ENCODE results near the gene MEGF8. TPM values are rescaled to one million over a fixed set of nuclear protein-coding genes. Genes with fewer than 3 reads are reported as not detected.

MEGF8 gene
- total RNA-seq, 1 donor from 2014 or later, result 75.7 TPM

DNA sequence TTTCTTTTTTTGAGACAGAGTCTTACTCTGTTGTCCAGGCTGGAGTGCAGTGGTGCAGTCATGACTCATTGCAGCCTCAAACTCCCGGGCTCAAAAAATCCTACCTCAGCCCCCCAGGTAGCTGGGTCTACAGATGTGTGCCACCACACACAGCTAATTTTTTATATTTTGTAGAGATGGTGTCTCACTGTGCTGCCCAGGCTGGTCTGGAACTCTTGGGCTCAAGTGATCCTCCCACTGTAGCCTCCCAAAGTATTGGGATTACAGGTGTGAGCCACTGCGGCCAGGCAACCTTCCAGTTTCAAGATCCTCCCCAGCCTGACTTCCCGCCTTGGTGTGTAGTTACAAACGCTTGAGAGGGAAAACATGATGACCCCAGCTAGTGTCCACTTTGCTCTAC is 42.5 kb downstream of the MEGF8 start:
- TF ChIP-seq, protein P1, sequence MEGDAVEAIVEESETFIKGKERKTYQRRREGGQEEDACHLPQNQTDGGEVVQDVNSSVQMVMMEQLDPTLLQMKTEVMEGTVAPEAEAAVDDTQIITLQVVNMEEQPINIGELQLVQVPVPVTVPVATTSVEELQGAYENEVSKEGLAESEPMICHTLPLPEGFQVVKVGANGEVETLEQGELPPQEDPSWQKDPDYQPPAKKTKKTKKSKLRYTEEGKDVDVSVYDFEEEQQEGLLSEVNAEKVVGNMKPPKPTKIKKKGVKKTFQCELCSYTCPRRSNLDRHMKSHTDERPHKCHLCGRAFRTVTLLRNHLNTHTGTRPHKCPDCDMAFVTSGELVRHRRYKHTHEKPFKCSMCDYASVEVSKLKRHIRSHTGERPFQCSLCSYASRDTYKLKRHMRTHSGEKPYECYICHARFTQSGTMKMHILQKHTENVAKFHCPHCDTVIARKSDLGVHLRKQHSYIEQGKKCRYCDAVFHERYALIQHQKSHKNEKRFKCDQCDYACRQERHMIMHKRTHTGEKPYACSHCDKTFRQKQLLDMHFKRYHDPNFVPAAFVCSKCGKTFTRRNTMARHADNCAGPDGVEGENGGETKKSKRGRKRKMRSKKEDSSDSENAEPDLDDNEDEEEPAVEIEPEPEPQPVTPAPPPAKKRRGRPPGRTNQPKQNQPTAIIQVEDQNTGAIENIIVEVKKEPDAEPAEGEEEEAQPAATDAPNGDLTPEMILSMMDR (IDR thresholded peaks at IDR 0.05), result no peak
- no peak for DNase-seq (ENCODE audit: extremely low spot score, unreplicated experiment)
- Mint-ChIP-seq H3K4me1 (ENCODE audit: unreplicated experiment) (peaks cover 16% of the 10 kb centered on the region), H3K36me3 (ENCODE audit: unreplicated experiment) (peaks cover 29% of the 10 kb centered on the region), H3K4me3 (ENCODE audit: unreplicated experiment) (no peak overlapping the region), H3K27ac (ENCODE audit: unreplicated experiment) (no peak overlapping the region), H3K27me3 (ENCODE audit: unreplicated experiment) (no peaks in the 10 kb centered on the region), H3K9me3 (ENCODE audit: unreplicated experiment) (no peaks in the 10 kb centered on the region)

DNA sequence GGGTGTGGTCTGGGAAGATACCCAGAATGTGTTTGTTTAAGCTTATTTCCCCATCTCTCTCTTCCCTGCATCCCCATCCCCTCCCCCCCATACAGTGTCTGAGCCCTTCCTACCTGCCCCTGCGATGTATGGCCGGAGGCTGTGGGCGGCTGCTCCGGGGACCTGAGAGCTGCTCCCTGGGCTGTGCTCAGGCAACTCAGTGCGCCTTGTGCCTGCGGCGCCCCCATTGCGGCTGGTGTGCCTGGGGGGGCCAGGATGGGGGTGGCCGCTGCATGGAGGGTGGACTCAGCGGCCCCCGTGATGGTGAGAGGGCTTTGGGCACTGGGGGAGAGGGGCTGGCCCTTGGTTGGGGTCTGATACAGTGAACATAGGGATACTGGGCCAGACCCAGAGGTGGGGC is 42.9 kb downstream of the MEGF8 start:
- Mint-ChIP-seq H3K4me1 (ENCODE audit: unreplicated experiment) (peaks cover 16% of the 10 kb centered on the region), H3K36me3 (ENCODE audit: unreplicated experiment) (peaks cover 25% of the 10 kb centered on the region), H3K4me3 (ENCODE audit: unreplicated experiment) (no peak overlapping the region), H3K27me3 (ENCODE audit: unreplicated experiment) (no peaks in the 10 kb centered on the region), H3K27ac (ENCODE audit: unreplicated experiment) (no peak overlapping the region), H3K9me3 (ENCODE audit: unreplicated experiment) (no peaks in the 10 kb centered on the region)
- TF ChIP-seq, protein P1 (IDR thresholded peaks at IDR 0.05), result no peak
- no peak for DNase-seq (ENCODE audit: extremely low spot score, unreplicated experiment)

DNA sequence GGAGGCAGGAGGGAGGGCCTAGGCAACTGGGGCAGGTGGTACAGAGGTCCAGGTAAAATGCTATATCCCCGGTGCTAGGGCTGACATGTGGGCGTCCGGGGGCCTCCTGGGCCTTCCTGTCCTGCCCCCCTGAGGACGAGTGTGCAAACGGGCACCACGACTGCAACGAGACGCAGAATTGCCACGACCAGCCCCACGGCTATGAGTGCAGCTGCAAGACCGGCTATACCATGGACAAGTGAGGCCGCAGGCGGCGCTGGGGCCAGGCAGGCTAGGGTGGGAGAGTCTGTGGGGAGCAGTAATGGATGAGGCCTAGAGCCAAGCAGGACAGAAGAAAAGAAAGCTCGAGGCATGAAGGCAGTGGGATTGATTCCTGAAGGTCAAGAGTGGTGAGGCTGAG is 43.3 kb downstream of the MEGF8 start:
- TF ChIP-seq, protein P1 (IDR thresholded peaks at IDR 0.05), result no peak
- Mint-ChIP-seq H3K9me3 (ENCODE audit: unreplicated experiment) (no peaks in the 10 kb centered on the region), H3K27ac (ENCODE audit: unreplicated experiment) (no peak overlapping the region), H3K36me3 (ENCODE audit: unreplicated experiment) (peaks cover 20% of the 10 kb centered on the region), H3K4me3 (ENCODE audit: unreplicated experiment) (no peak overlapping the region), H3K4me1 (ENCODE audit: unreplicated experiment) (peaks cover 16% of the 10 kb centered on the region), H3K27me3 (ENCODE audit: unreplicated experiment) (no peaks in the 10 kb centered on the region)
- no peak for DNase-seq (ENCODE audit: extremely low spot score, unreplicated experiment)

DNA sequence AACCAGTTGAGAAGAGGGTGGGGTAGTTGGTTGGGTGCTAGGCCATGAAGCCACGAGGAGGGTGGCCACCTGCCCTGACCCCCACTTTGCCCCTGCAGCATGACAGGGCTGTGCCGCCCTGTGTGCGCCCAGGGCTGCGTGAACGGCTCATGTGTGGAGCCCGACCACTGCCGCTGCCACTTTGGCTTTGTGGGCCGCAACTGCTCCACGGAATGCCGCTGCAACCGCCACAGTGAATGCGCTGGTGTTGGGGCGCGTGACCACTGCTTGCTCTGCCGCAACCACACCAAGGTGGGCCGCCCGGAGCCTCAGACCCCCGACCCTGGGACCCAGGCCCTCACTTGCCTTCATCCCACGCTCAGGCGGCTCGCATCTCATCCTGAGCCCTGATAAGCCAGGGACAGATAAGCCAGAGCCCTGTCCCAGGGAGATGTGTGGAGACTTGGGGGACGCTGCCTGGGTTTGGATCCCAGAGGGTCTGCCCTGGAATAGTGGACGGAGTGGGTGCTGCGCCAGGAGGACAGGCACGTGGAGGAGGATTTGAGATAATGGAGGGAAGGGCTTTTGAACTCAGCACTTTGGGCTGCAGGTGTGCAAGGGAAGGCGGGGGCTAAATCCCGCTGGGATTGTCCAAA is 44.1 kb downstream of the MEGF8 start:
- Mint-ChIP-seq H3K4me3 (ENCODE audit: unreplicated experiment) (no peak overlapping the region), H3K36me3 (ENCODE audit: unreplicated experiment) (peaks cover 17% of the 10 kb centered on the region), H3K27ac (ENCODE audit: unreplicated experiment) (no peak overlapping the region), H3K9me3 (ENCODE audit: unreplicated experiment) (no peaks in the 10 kb centered on the region), H3K4me1 (ENCODE audit: unreplicated experiment) (peaks cover 16% of the 10 kb centered on the region), H3K27me3 (ENCODE audit: unreplicated experiment) (no peaks in the 10 kb centered on the region)
- DNase-seq (ENCODE audit: extremely low spot score, unreplicated experiment), result no peak
- TF ChIP-seq, protein P1 (IDR thresholded peaks at IDR 0.05), result no peak

DNA sequence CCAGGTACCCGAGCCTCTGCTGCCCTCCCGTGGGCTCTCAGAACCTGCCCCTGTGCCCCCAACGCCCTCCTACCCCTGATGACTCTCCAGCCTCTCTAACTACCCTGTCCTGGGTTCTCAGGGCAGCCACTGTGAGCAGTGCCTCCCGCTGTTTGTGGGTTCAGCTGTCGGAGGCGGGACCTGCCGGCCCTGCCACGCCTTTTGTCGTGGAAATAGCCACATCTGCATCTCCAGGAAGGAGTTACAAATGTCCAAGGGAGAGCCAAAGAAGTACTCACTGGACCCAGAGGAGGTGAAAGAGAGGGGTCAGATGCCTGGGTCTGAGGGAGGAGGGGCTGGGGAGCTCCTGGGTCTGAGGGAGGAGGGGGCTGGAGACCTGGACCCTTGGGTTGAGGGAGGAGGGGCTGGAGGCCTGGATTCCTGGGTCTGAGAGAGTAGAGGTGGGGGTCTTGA is 44.7 kb downstream of the MEGF8 start:
- H3K4me3 Mint-ChIP-seq (ENCODE audit: unreplicated experiment), result no peak overlapping the region
- no peak for DNase-seq (ENCODE audit: extremely low spot score, unreplicated experiment)
- H3K4me1 Mint-ChIP-seq (ENCODE audit: unreplicated experiment), result peaks cover 15% of the 10 kb centered on the region
- H3K27ac Mint-ChIP-seq (ENCODE audit: unreplicated experiment), result no peak overlapping the region
- peaks cover 20% of the 10 kb centered on the region for H3K36me3 Mint-ChIP-seq (ENCODE audit: unreplicated experiment)
- H3K27me3 Mint-ChIP-seq (ENCODE audit: unreplicated experiment), result no peaks in the 10 kb centered on the region
- TF ChIP-seq, protein P1 (IDR thresholded peaks at IDR 0.05), result no peak
- no peaks in the 10 kb centered on the region for H3K9me3 Mint-ChIP-seq (ENCODE audit: unreplicated experiment)
